Measurements from ENCODE around the gene CYP27C1. TPM values are rescaled to one million over a fixed set of nuclear protein-coding genes. Genes with fewer than 3 reads are reported as not detected.

Gene CYP27C1
- total and polyA plus RNA-seq, 2 donors from 2014 or later, result 0.35 TPM; not detected in 1

- no peaks in the 10 kb centered on the region for H3K4me1 ChIP-seq (ENCODE audit: control insufficient read depth in 2 of 3, insufficient read depth in 2 of 3, low read depth in 1 of 3, low read length in 3 of 3)
- no peak for TF ChIP-seq CTCF (IDR thresholded peaks at IDR 0.05; ENCODE audit: borderline replicate concordance, extremely low read depth, insufficient read depth)
- H3K9me3 ChIP-seq (ENCODE audit: control insufficient read depth in 2 of 3, insufficient read depth in 1 of 3, low read length in 3 of 3), result no peaks in the 10 kb centered on the region
- no peaks in the 10 kb centered on the region for H3K27me3 ChIP-seq (ENCODE audit: control insufficient read depth, insufficient read depth, low read length)
- no peak overlapping the region for H3K4me3 ChIP-seq (ENCODE audit: low read length in 3 of 3)
- no peaks in the 10 kb centered on the region for H3K36me3 ChIP-seq (ENCODE audit: control insufficient read depth in 2 of 3, insufficient read depth in 3 of 3, low read length in 3 of 3)
- H3K9ac ChIP-seq (ENCODE audit: low read length in 3 of 3), result no peak overlapping the region
- no peak overlapping the region for H3K27ac ChIP-seq (ENCODE audit: low read depth in 2 of 2, low read length in 2 of 2)
- intact Hi-C loops (cut with DNase I), result no loop called here
- no peak for FAIRE-seq
- peak in 1 of 5 donors; percentile 25 for DNase-seq
Measured at GRCh38 chr2:127188797-127189196, 31.3 kb downstream of the CYP27C1 start.

- peak in 1 of 5 donors; percentile 7 for DNase-seq
- FAIRE-seq, result no peak
- H3K9ac ChIP-seq (ENCODE audit: low read length in 3 of 3), result no peak overlapping the region
- H3K27ac ChIP-seq (ENCODE audit: low read depth in 2 of 2, low read length in 2 of 2), result no peak overlapping the region
- no peak for TF ChIP-seq CTCF (IDR thresholded peaks at IDR 0.05; ENCODE audit: borderline replicate concordance, extremely low read depth, insufficient read depth)
- no peaks in the 10 kb centered on the region for H3K27me3 ChIP-seq (ENCODE audit: control insufficient read depth, insufficient read depth, low read length)
- H3K4me1 ChIP-seq (ENCODE audit: control insufficient read depth in 2 of 3, insufficient read depth in 2 of 3, low read depth in 1 of 3, low read length in 3 of 3), result no peaks in the 10 kb centered on the region
- no peaks in the 10 kb centered on the region for H3K9me3 ChIP-seq (ENCODE audit: control insufficient read depth in 2 of 3, insufficient read depth in 1 of 3, low read length in 3 of 3)
- intact Hi-C loops (cut with DNase I), result no loop called here
- H3K36me3 ChIP-seq (ENCODE audit: control insufficient read depth in 2 of 3, insufficient read depth in 3 of 3, low read length in 3 of 3), result no peaks in the 10 kb centered on the region
- no peak overlapping the region for H3K4me3 ChIP-seq (ENCODE audit: low read length in 3 of 3)
Measured at GRCh38 chr2:127187831-127188230, 32.3 kb downstream of the CYP27C1 start.

GRCh38 chr2:127187081-127187775 is 32.9 kb downstream of the CYP27C1 start:
- intact Hi-C loops (cut with DNase I), result no loop called here
- Histone ChIP-seq H3K4me3 (ENCODE audit: low read length in 3 of 3) (no peak overlapping the region), H3K9ac (ENCODE audit: low read length in 3 of 3) (no peak overlapping the region), H3K4me1 (ENCODE audit: control insufficient read depth in 2 of 3, insufficient read depth in 2 of 3, low read depth in 1 of 3, low read length in 3 of 3) (no peaks in the 10 kb centered on the region), H3K27me3 (ENCODE audit: control insufficient read depth, insufficient read depth, low read length) (no peaks in the 10 kb centered on the region), H3K36me3 (ENCODE audit: control insufficient read depth in 2 of 3, insufficient read depth in 3 of 3, low read length in 3 of 3) (no peaks in the 10 kb centered on the region), H3K27ac (ENCODE audit: low read depth in 2 of 2, low read length in 2 of 2) (no peak overlapping the region), H3K9me3 (ENCODE audit: control insufficient read depth in 2 of 3, insufficient read depth in 1 of 3, low read length in 3 of 3) (no peaks in the 10 kb centered on the region)
- no peak for TF ChIP-seq CTCF (IDR thresholded peaks at IDR 0.05; ENCODE audit: borderline replicate concordance, extremely low read depth, insufficient read depth)
- DNase-seq (peak in 1 of 5 donors; percentile 6), FAIRE-seq (no peak)

Measured in kidney (tissue), 14 donors.